ENCODE data around the gene P2RY14. TPM values are rescaled to one million over a fixed set of nuclear protein-coding genes. Genes with fewer than 3 reads are reported as not detected.

P2RY14 gene
- total RNA-seq, 4 donors from 2014 or later: 1.8 to 9.5 (median 2.5) TPM

- no peak for TF ChIP-seq POLR2A (IDR thresholded peaks at IDR 0.05)
- TF ChIP-seq CTCF (IDR thresholded peaks at IDR 0.05): peak in 1 of 6 experiments; percentile 24
- 59 to 65% methylated on average over 7 of the region's 7 CpGs for WGBS, 2 donors
- Histone ChIP-seq H3K27ac (no peak overlapping the region), H3K36me3 (no peaks in the 10 kb centered on the region), H3K4me3 (replicated peaks in 1 of 3) (no peak overlapping the region), H3K4me1 (peaks cover 0 to 7% of the 10 kb centered on the region in 2 donors), H3K27me3 (no peaks in the 10 kb centered on the region), H3K9me3 (no peaks in the 10 kb centered on the region)
- peak; percentile 58 to 61 for DNase-seq
- intact Hi-C loops (cut with DNase I): no loop called here
Measured at GRCh38 chr3:151305060-151305774, 26.9 kb upstream of the P2RY14 start.

GRCh38 chr3:151303751-151304150 is 25.4 kb upstream of the P2RY14 start:
- TF ChIP-seq CTCF (IDR thresholded peaks at IDR 0.05) (no peak), POLR2A (IDR thresholded peaks at IDR 0.05) (no peak)
- Histone ChIP-seq H3K4me1 (peaks cover 0 to 7% of the 10 kb centered on the region in 2 donors), H3K9me3 (no peaks in the 10 kb centered on the region), H3K4me3 (replicated peaks in 1 of 3) (no peak overlapping the region), H3K27ac (no peak overlapping the region), H3K36me3 (no peaks in the 10 kb centered on the region), H3K27me3 (no peaks in the 10 kb centered on the region)
- WGBS, 2 donors: 75 to 86% methylated on average over 2 of the region's 2 CpGs
- intact Hi-C loops (cut with DNase I): no loop called here
- DNase-seq: no peak

GRCh38 chr3:151301787-151302186 is 23.4 kb upstream of the P2RY14 start:
- TF ChIP-seq CTCF (IDR thresholded peaks at IDR 0.05): no peak
- intact Hi-C loops (cut with DNase I): no loop called here
- Histone ChIP-seq H3K27me3 (no peaks in the 10 kb centered on the region), H3K4me1 (peaks cover 0 to 7% of the 10 kb centered on the region in 2 donors), H3K27ac (no peak overlapping the region), H3K9me3 (no peaks in the 10 kb centered on the region), H3K36me3 (no peaks in the 10 kb centered on the region), H3K4me3 (replicated peaks in 1 of 3) (no peak overlapping the region)
- no peak for DNase-seq
- 92% methylated on average over 3 of the region's 3 CpGs for WGBS, 2 donors

- Histone ChIP-seq H3K27ac (no peak overlapping the region), H3K4me3 (replicated peaks in 1 of 3) (no peak overlapping the region), H3K4me1 (peaks cover 0 to 7% of the 10 kb centered on the region in 2 donors), H3K9me3 (no peaks in the 10 kb centered on the region), H3K27me3 (no peaks in the 10 kb centered on the region), H3K36me3 (no peaks in the 10 kb centered on the region)
- TF ChIP-seq CTCF (IDR thresholded peaks at IDR 0.05) (no peak), POLR2A (IDR thresholded peaks at IDR 0.05) (no peak)
- DNase-seq: no peak
- intact Hi-C loops (cut with DNase I): no loop called here
- 87 to 88% methylated on average over 1 of the region's 1 CpG for WGBS, 2 donors
Measured at GRCh38 chr3:151300539-151300938, 22.2 kb upstream of the P2RY14 start.

GRCh38 chr3:151299006-151299405 is 20.7 kb upstream of the P2RY14 start:
- no peaks in the 10 kb centered on the region for H3K9me3 ChIP-seq
- 94 to 98% methylated on average over 2 of the region's 2 CpGs for WGBS, 2 donors
- H3K27me3 ChIP-seq: no peaks in the 10 kb centered on the region
- intact Hi-C loops (cut with DNase I): no loop called here
- no peak overlapping the region for H3K4me3 ChIP-seq (replicated peaks in 1 of 3)
- no peak overlapping the region for H3K27ac ChIP-seq
- no peak for TF ChIP-seq POLR2A (IDR thresholded peaks at IDR 0.05)
- TF ChIP-seq CTCF (IDR thresholded peaks at IDR 0.05): no peak
- DNase-seq: no peak
- no peaks in the 10 kb centered on the region for H3K36me3 ChIP-seq
- H3K4me1 ChIP-seq: no peaks in the 10 kb centered on the region
